A549 (cell line): ENCODE results near the gene TTC33. TPM values are rescaled to one million over a fixed set of nuclear protein-coding genes. Genes with fewer than 3 reads are reported as not detected.

ENCODE experiments used
- ATAC-seq, 2 experiments: fragments of 200-7000 bp in 1 of 2; fragments of >200 bp in 1 of 2; cut with Nextera tagmentation in 1 of 2; cut with Tn5 transposase in 1 of 2; 3 replicates each; pipeline versions ENCODE4 v1.8.0 to v1.9.1; 2018 to 2020; ENCODE audit warnings: mild to moderate bottlenecking in 1 of 2, moderate library complexity in 1 of 2
- CTCF ChIA-PET: fragments of 300-600 bp; sonication (Branson Sonifier 250); formaldehyde crosslinking; extraction: SDS; loops from one replicate; lab custom pipeline; 2021; ENCODE audit warnings: antibody characterized with exemption, inconsistent platforms; lab: Yijun Ruan, JAX
- POLR2A ChIA-PET: fragments of 350-600 bp; formaldehyde crosslinking; extraction: SDS; loops from one replicate; lab custom pipeline; 2021; ENCODE audit warnings: antibody characterized with exemption, inconsistent platforms; lab: Yijun Ruan, JAX
- DNase-seq, 2 experiments: peaks; one replicate each; pipeline versions ENCODE4 v3.0.0 to v3.0.0-alpha.2; 2011 to 2016; ENCODE audit warnings: low read depth in 1 of 2, low spot score in 1 of 2
- FAIRE-seq: peaks from 2 replicates; lab custom pipeline; 2011; peaks lifted over from hg19 to GRCh38; lab: Jason Lieb, UNC
- H3K27ac ChIP-seq, 2 experiments: fragments of >200 bp; sonication (Bioruptor Twin); formaldehyde crosslinking; 3 replicates each; pipeline ENCODE4 v1.5.1; 2016 to 2017
- H3K4me1 ChIP-seq: fragments of >200 bp; sonication (Bioruptor Twin); formaldehyde crosslinking; 3 replicates; pipeline ENCODE4 v1.6.1; 2016
- H3K4me2 ChIP-seq: fragments of >200 bp; sonication (Bioruptor Twin); formaldehyde crosslinking; 3 replicates; pipeline ENCODE4 v1.6.1; 2016
- H3K4me3 ChIP-seq: fragments of >200 bp; sonication (Bioruptor Twin); formaldehyde crosslinking; 3 replicates; pipeline ENCODE4 v1.5.1; 2016
- H3K9me3 ChIP-seq: fragments of >200 bp; sonication (Bioruptor Twin); formaldehyde crosslinking; 3 replicates; pipeline ENCODE4 v1.6.1; 2016
- BHLHE40 ChIP-seq: IDR thresholded peaks from 2 replicates; pipeline ENCODE4 v1.6.1; 2012; ENCODE audit warnings: low read depth, low read length, inconsistent platforms
- CEBPB ChIP-seq, 2 experiments: fragments of >200 bp in 1 of 2; sonication (Bioruptor Twin) in 1 of 2; formaldehyde crosslinking in 1 of 2; IDR thresholded peaks; 2 replicates each; pipeline ENCODE4 v1.6.1; 2012 to 2016
- FOSB ChIP-seq: fragments of 250-450 bp; sonication (Bioruptor Pico); IDR thresholded peaks from 2 replicates; pipeline ENCODE4 v1.5.0; 2020; ENCODE audit warnings: mild to moderate bottlenecking, moderate library complexity
- FOSL2 ChIP-seq, 2 experiments: fragments of 450-650 bp in 1 of 2; fragments of >200 bp in 1 of 2; sonication (Bioruptor Twin) in 1 of 2; formaldehyde crosslinking; IDR thresholded peaks; 2 replicates each; pipeline versions ENCODE4 v1.5.0 to v1.6.1; 2016 to 2020; ENCODE audit warnings: mild to moderate bottlenecking in 1 of 2, moderate library complexity in 1 of 2
- HDAC2 ChIP-seq: fragments of 200-600 bp; sonication (generic); IDR thresholded peaks from 2 replicates; pipeline ENCODE4 v1.6.1; 2016
- HES2 ChIP-seq: fragments of >200 bp; sonication (Bioruptor Twin); formaldehyde crosslinking; IDR thresholded peaks from 2 replicates; pipeline ENCODE4 v1.6.1; 2016
- HMGXB4 ChIP-seq: fragments of 250-450 bp; sonication (Bioruptor Pico); IDR thresholded peaks from 2 replicates; pipeline ENCODE4 v1.5.0; 2021; ENCODE audit warnings: mild to moderate bottlenecking, moderate library complexity, borderline replicate concordance
- HOXA7 ChIP-seq: fragments of 250-450 bp; sonication (Bioruptor Pico); IDR thresholded peaks from 2 replicates; pipeline ENCODE4 v1.5.0; 2020; ENCODE audit warnings: mild to moderate bottlenecking, moderate library complexity
- HOXB13 ChIP-seq: fragments of 250-450 bp; sonication (Bioruptor Pico); IDR thresholded peaks from 2 replicates; pipeline ENCODE4 v1.5.0; 2020; ENCODE audit warnings: low read depth, mild to moderate bottlenecking, moderate library complexity
- KDM1A ChIP-seq: fragments of 200-600 bp; sonication (generic); IDR thresholded peaks from 2 replicates; pipeline ENCODE4 v1.6.1; 2016; ENCODE audit warnings: low read depth, mild to moderate bottlenecking
- MAFK ChIP-seq: fragments of 450-650 bp; IDR thresholded peaks from 2 replicates; pipeline ENCODE4 v1.6.1; 2014; ENCODE audit not compliant: partially characterized antibody
- MAX ChIP-seq: IDR thresholded peaks from 2 replicates; pipeline ENCODE4 v1.6.1; 2012
- MAZ ChIP-seq: fragments of 150-350 bp; IDR thresholded peaks from 2 replicates; pipeline ENCODE4 v1.6.1; 2014; ENCODE audit warnings: antibody characterized with exemption, low read depth, low read length, borderline replicate concordance
- NFE2L2 ChIP-seq: fragments of 150-350 bp; conservative IDR thresholded peaks from 2 replicates; pipeline ENCODE4 v1.6.1; 2014; ENCODE audit warnings: low read length
- NPAS2 ChIP-seq: fragments of 250-450 bp; sonication (Bioruptor Pico); IDR thresholded peaks from 2 replicates; pipeline ENCODE4 v1.8.0; 2022; ENCODE audit warnings: mild to moderate bottlenecking, moderate library complexity, borderline replicate concordance
- REST ChIP-seq: fragments of 200-600 bp; sonication (generic); IDR thresholded peaks from 2 replicates; pipeline ENCODE4 v1.6.1; 2016; ENCODE audit warnings: antibody characterized with exemption, mild to moderate bottlenecking, moderate library complexity
- RFX5 ChIP-seq: fragments of 450-650 bp; IDR thresholded peaks from 2 replicates; pipeline ENCODE4 v1.7.1; 2014; ENCODE audit warnings: antibody characterized with exemption, mild to moderate bottlenecking, moderate library complexity
- RNF2 ChIP-seq: fragments of 200-600 bp; sonication (generic); IDR thresholded peaks from 2 replicates; pipeline ENCODE4 v1.6.1; 2016; ENCODE audit warnings: low read depth, mild to moderate bottlenecking, antibody characterized with exemption, moderate library complexity, borderline replicate concordance
- SMC3 ChIP-seq: fragments of >200 bp; sonication (Bioruptor Twin); formaldehyde crosslinking; IDR thresholded peaks from 3 replicates; pipeline ENCODE4 v1.6.1; 2018; ENCODE audit warnings: inconsistent platforms
- TFCP2L1 ChIP-seq: fragments of 250-450 bp; sonication (Bioruptor Pico); IDR thresholded peaks from 2 replicates; pipeline ENCODE4 v1.5.0; 2021; ENCODE audit warnings: mild to moderate bottlenecking
- TP53 ChIP-seq: fragments of 250-450 bp; sonication (Bioruptor Pico); IDR thresholded peaks from 2 replicates; pipeline ENCODE4 v1.5.0; 2021; ENCODE audit warnings: mild to moderate bottlenecking, moderate library complexity
- ZNF302 ChIP-seq: fragments of 250-450 bp; sonication (Bioruptor Pico); IDR thresholded peaks from 2 replicates; pipeline ENCODE4 v1.9.0; 2021; ENCODE audit warnings: inconsistent platforms, mild to moderate bottlenecking, moderate library complexity
- WGBS: methylation state at CpG from one replicate; pipeline ENCODE4 v1.1.6; 2017; ENCODE audit errors: missing lambda C conversion rate; 5-methylcytosine and 5-hydroxymethylcytosine counted together
- polyA plus RNA-seq, 4 experiments: library from polyadenylated mRNA; depleted of rRNA in 3 of 4; stranded (reverse); fragments of >200 nt; fragmentation: RNase III in 1 of 4; extraction: RNeasy Plus Mini Kit Qiagen cat#74134 plus additional on column Dnase treatment in 1 of 4; gene quantifications; 2 replicates in 3 of 4; 3 replicates in 1 of 4; pipeline ENCODE4 v1.2.3, GENCODE V29; 2011 to 2017

TTC33 gene
- polyA plus RNA-seq, 2 of the 4 experiments (the other 2 are of a cell fraction): 17.1 to 19.8 TPM

- TF ChIP-seq NPAS2 (CRISPR knock-in tag): no peak
- TF ChIP-seq TFCP2L1 (CRISPR knock-in tag): no peak
- no peak for TF ChIP-seq ZNF302 (CRISPR knock-in tag)
- TF ChIP-seq FOSL2 (IDR thresholded peaks at IDR 0.05): no peak
- no peak for TF ChIP-seq FOSL2 (CRISPR knock-in tag; IDR thresholded peaks at IDR 0.05)
- TF ChIP-seq HOXA7: no peak
- TF ChIP-seq NFE2L2: no peak
- TF ChIP-seq, all 56 proteins: peak for 0
Observed at GRCh38 chr5:40489421-40489820, 266.3 kb downstream of the TTC33 start (continued).

- ATAC-seq: no peak
- ChIA-PET POLR2A (no interaction called here), CTCF (no interaction called here)
- Histone ChIP-seq H3K4me3 (no peak overlapping the region), H3K27ac (no peak overlapping the region), H3K9me3 (no peaks in the 10 kb centered on the region), H3K4me1 (no peaks in the 10 kb centered on the region), H3K4me2 (no peak overlapping the region)
- WGBS: 71% methylated on average over 4 of the region's 4 CpGs
- peak; percentile 18 for FAIRE-seq
- no peak for TF ChIP-seq RNF2
- no peak for TF ChIP-seq HES2
- TF ChIP-seq TP53 (CRISPR knock-in tag): no peak
- TF ChIP-seq FOSB (CRISPR knock-in tag): no peak
- no peak for TF ChIP-seq HDAC2
- TF ChIP-seq NFE2L2: no peak
- no peak for TF ChIP-seq HOXA7
- TF ChIP-seq SMC3: no peak
- DNase-seq: no peak
Observed at GRCh38 chr5:40486437-40487275, 269.1 kb downstream of the TTC33 start.

- Histone ChIP-seq H3K4me1 (no peaks in the 10 kb centered on the region), H3K4me2 (no peak overlapping the region), H3K9me3 (no peaks in the 10 kb centered on the region), H3K4me3 (no peak overlapping the region), H3K27ac (0 out of 6 replicates have a peak overlapping the region, but pooled peaks of 1 of the 2 experiments have one; percentile 12)
- ATAC-seq: no peak
- DNase-seq: no peak
- FAIRE-seq: no peak
- TF ChIP-seq CEBPB (IDR thresholded peaks at IDR 0.05): peak in 1 of 2 experiments; percentile 27; a peak in 1 of 4 replicates
- no peak for TF ChIP-seq MAFK
- WGBS: 52% methylated on average over 10 of the region's 10 CpGs
- POLR2A ChIA-PET: no interaction called here
- CTCF ChIA-PET: no interaction called here
Observed at GRCh38 chr5:40485021-40485998, 270.5 kb downstream of the TTC33 start.

- no peaks in the 10 kb centered on the region for H3K4me1 ChIP-seq
- no peak for DNase-seq
- ATAC-seq: no peak
- POLR2A ChIA-PET: no interaction called here
- H3K4me3 ChIP-seq: no peak overlapping the region
- no peaks in the 10 kb centered on the region for H3K9me3 ChIP-seq
- no peak overlapping the region for H3K27ac ChIP-seq
- no peak overlapping the region for H3K4me2 ChIP-seq
- peak; percentile 39 for FAIRE-seq
- 89% methylated on average over 2 of the region's 2 CpGs for WGBS
- CTCF ChIA-PET: no interaction called here
- TF ChIP-seq MAZ (no peak), SMC3 (no peak), BHLHE40 (no peak), REST (no peak), MAX (no peak), FOSB (CRISPR knock-in tag) (no peak), HOXB13 (CRISPR knock-in tag) (no peak), FOSL2 (IDR thresholded peaks at IDR 0.05) (no peak), FOSL2 (CRISPR knock-in tag; IDR thresholded peaks at IDR 0.05) (no peak), HMGXB4 (CRISPR knock-in tag) (no peak), KDM1A (no peak), RFX5 (no peak)
Observed at GRCh38 chr5:40484495-40484894, 271.3 kb downstream of the TTC33 start.
